HuH-7.5 (cell line): ENCODE measurements around the gene ASIC2.

ENCODE experiments used
- DNase-seq: peaks from one replicate; pipeline ENCODE4 v3.0.0; 2011; ENCODE audit warnings: low spot score

The ASIC2 gene

DNA sequence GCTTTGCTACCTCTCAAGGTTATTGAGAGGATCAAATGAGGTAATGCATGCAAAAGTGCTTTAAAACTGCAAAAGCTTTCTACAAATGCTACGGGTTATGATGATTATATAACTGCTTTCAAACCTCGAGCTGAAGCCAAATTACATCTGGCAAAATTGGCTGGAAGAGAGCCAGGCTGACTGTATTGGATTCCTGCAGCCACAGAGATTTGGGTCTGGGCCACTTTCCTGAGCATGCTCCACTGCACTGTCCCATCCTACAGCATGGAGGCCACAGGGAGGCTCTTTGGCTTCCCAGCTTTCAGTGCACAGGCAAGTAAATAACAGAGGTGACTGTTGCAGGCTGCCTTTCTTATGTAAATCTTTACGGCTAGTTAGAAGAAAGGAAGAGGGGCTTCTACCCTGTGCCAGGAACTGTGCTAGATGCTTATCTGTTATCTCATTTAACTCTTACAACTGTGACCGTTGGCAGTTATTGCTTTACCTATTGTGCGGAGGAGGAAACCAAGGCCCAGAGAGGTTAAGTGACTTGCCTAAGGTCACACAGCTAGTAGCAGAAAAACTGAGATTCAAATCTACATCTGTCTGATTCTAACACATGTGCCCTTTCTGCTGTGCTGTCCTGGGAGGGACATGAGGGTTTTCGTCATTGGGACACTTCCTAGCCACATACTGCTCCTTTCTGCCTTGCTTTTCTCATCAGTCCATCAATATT lies 179.7 kb downstream of the ASIC2 start:
- no peak for DNase-seq

DNA sequence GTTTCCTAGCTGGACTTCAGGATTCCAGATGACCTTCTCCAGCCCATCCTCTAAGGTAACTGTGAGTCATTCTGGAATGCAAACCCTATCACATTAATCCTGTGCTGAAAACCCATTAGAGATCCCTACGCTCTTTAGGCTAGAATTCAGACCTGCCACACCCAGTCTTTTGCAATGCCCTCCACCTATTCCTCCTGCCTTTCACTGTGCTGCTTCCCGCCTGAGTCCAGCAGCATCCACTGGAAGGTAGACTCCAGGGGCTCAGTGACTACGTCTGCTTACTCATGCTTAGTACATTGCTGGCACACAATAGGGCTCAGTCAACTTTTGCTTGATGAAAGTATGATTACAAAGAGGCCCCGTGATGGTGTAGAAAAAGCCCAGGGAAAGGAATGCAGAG lies 180.3 kb downstream of the ASIC2 start:
- DNase-seq = no peak

DNA sequence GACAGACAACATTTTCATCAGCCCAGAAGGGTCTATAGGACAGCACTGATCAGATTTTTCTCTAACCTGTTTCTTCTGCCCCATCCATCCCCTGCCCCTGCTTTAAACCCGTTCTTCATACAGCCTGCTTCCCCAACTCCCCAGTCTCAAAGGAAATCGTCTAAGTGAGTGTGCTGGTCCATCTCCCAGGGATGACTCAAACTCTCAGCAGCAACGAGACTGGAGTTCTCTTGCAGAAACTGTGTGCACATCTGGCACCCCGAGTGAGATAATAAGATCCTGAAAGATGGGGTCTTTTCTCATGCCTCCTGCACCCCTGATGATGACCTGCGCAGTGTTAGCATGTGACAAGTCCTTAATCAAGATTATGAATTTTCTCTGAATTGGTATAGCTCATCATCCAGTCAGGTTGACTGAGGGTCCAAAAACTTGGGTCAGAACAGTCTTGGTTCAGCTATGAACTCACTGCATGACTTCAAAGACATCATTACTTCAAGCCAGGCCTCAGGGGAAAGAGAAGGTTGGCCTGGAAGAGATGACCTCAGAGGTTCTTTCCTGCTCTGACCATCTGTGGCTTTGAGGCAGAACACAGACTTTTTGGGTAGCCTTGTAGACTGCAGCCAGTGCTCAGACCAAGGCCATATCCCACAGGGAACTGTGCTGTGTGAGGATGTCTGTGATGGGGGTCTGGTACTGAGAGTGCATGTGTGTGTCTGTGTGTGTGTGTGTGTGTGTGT lies 183.6 kb downstream of the ASIC2 start:
- DNase-seq = no peak

DNA sequence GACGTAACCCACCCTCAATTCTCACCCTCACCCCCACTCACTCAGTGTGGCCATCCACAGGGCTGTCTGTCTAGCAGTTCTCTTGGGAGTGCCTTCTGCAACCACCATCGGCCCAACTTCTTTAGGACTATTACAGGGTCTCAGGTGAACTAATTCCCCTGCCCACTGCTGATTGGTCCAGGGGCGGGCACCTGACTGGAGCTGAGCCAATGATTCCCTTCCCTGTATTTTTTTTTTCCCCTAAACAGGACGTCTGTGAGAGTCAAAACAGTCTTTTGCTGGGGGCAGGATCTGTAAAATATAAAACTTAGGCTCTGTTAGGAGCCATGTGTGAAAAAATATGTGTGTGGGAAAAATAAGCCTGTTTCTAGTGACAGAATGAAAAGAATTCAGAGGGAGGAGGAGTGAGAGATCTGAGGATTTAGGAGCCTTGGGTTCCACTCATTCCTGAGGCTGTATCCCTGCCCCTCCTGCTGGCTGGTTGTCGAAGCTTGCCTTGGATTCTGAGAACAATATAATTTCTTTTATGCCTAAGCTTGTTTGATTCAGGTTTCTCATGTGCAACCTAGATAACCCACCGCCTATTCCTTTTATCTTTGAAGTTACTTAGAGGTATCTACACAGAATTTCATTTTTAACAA lies 186.4 kb downstream of the ASIC2 start:
- no peak for DNase-seq

DNA sequence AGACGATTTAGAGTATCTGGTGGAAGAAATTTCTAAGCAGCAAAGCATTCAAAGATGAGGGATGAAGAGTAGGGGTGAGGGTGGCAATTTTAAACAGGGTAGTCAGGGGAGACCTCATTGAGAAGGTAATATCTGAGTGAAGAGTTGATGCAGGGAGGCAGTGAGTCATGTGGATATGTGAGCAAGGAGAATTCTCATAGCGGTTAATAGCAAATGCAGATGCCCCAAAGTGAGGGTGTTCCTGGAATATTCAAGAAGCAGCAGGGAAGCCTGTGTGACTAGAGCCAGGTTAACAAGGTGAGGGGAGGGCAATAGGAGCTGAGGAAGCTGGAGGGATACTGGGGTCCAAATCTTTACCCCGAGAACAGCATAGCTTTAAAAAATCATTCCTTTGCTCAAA lies 187.2 kb downstream of the ASIC2 start:
- DNase-seq = no peak

DNA sequence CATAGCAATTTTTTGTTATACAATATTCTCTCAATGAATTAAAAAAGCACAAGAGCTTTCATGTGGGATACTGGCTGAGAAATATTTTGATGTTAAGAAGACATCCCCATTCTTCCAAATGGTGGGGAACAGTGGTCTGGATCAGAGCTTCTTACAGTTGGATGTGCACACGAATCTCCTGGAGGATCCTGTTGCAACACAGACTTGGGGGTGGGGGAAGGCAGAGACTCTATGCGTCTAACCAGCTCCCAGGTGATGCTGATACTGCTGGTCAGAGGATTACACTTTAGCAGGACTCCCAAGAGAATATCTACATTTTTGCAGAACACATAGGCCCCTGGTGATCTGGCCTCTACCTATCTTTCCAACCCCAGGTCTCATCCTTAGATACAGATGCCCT lies 193.2 kb downstream of the ASIC2 start:
- DNase-seq = no peak

DNA sequence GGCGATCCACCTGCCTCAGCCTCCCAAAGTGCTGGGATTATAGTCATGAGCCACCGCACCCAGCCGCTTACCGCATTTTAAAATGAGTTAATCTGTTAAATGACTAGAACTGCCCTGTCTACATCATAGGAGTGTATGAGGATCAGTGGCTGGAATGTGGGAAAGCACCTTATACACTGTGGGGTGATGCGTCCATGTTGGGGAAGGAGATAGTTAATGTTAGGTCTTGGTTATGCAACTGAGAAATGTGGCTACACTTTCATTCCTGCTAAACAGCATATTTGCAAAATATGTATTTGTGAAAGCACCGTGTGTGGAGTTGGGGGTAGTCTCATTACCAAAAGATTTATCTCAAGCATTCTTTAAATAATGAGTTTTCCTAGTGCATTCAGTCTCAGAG lies 193.8 kb downstream of the ASIC2 start:
- DNase-seq = no peak

DNA sequence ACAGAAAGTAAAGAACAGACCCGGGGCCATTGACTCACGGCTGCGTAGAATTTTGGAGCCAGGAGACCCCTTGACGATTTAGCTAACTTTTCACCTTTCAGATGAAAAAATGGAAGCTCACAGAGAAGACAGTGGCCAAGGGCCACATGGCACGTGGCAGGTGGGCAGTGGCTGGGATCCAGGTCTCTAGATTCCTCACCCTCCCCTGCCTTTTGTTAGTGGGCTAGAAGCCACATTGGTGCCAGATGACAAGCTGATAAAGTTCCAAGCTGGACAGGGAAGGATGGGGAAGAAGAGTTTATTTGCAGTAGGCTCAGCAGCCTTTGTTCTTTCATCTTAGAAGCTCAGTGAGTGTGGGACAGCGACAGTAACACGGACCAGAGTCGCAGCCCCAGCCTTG lies 195.7 kb downstream of the ASIC2 start:
- DNase-seq = no peak

DNA sequence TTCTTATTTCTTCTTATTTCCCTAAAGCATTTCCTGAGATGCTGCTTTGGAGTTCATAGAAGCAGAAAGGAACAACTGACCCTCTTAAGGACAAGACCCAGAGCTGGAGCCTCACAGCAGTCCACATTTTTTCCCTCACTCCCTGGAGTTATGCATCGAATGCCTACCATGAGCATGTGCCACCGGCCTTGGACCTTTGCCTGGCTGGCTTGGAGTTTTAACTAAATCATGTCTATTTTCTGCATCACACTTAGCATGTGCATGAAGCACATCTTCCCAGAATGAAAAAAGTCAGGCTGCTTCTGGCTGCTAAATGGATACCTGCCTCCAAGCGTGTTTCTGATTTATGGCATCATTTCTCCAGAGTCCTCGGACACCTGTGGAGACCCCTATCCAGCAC lies 196.9 kb downstream of the ASIC2 start:
- no peak for DNase-seq

DNA sequence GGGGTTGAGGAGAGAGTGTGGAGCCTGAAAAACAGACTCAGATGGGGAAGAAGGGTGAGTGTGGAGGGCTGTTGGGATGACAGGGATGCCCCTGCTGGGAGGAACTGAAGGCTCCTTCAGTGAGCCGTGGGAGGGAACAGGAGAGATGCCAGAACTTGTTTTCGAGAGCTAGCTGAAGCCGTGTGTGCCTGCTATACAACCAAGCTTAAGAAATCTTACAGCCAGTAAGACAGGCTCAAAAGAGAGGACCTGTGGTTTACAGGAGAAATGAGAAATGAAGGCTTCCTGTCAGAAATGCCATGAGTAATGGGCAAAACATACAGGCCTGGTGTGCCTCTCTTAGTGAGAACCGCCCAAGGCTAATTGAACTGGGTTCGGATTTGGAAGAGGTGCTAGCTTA lies 201.8 kb downstream of the ASIC2 start:
- no peak for DNase-seq

DNA sequence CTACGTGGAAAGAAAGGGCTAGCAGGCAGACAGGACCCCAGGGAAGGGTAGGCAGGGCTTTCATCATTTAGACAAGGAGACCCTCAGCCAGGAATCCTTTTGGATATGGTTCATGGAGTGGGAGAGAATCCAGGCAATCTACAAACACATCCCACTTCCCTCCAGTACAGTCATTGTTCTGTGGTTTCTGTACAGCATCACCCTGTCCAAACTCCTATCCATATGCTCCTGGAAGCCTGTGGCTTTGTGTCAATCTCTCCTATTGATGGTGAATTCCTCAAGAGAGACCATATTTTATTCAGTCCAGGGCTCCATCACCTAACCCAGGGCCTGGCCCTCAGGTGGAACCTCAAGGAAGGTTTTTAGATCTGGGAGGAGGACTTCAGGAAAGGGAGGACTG lies 202.3 kb downstream of the ASIC2 start:
- DNase-seq = no peak

DNA sequence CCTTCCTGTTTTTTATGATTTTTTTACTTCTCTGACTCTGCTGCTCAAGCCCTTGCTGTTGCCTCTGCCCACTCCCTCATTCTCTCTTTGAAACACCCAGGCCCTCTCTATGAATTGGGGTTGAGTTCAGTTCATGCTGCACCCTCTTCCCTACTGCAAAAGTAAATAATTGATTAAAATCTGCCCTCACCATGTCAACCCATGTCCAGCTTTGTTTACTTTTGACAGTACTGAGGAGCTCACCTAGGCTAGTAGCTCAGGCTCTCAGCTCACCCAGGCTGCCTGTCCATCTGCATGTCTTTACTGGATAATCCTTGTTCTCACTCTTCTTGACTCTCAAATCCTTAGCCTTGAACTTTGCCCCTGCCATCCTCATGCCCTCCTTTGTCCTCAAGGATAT lies 206.2 kb downstream of the ASIC2 start:
- DNase-seq = no peak

DNA sequence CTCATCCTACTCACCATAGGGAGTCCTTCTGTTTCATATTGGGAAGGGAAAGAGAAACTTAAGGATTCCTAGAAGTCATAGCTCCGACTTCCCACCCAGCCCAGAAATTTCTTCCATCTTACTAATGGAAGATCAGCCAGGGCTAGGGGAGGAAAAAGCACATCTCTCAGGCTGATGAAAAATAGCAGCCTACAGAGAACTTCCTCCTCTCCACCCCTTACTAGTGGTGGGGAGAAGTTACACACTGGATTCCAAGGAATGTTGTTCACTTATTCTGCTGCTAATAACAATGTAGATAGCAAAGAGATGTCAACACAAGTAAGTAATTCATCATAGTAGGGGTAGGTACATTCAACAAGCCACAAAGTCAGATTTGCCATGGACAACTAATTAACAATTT lies 207.1 kb downstream of the ASIC2 start:
- no peak for DNase-seq

DNA sequence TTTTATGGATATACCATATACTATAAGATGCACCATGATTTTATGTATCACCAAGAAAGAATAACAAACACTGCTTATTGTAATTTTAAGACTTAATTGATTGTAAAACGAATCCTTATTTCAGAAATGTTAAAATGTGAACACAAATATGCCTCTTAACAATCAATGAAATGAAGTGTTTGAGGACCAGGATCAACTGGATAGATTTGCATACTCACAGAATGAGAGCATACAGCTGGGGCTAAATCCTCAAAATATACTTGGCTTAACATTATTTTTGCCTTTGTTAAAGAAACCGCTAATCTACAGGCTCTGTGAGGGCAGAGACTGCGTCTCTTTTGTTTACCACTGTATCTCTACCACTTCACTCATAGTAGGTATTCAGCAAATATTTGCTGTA lies 207.8 kb downstream of the ASIC2 start:
- no peak for DNase-seq

DNA sequence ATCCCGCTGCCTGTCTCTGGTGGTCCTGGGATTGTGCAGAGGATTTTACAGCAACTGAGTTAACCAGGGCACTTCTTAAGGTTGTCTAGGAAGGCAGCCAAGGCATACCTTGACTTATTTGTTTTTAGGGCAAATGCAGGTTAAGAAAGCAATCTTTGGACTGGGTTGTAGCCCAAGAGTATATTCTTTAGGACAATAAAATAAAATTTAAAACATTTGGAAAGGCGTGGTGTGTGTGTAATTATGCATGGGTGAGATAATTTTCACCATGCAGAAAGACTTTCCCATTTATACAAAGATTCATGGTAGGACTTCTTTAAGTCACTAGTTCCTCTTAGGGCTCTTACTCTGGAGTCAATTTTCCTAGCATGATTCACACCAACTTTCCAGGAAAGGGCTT lies 208.3 kb downstream of the ASIC2 start:
- DNase-seq = no peak

DNA sequence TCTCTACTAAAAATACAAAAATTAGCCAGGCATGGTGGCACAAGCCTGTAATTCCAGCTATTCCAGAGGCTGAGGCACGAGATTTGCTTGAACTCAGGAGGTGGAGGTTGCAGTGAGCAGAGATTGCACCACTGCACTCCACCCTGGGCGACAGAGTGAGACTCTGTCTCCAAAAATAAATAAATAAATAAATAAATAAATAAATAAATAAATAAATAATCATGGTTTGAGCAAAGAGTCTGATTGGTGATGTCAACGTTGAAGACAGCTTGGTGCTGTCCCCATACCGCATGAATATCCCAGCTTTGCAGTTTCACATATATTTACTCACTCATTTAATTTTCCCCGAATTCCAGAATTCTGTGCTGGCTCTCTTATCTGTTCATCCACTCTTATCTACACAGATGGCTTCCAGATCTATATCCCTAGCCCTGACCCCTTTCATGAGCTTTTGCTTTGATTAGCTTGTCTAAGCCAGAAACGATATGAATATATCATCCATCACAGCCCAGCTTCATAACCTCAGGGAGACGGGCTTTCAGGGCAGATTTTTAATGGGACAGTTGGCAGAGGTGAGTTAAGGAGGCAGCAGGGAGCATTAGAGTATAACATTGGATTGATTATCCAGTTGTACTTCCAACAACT lies 210.4 kb downstream of the ASIC2 start:
- DNase-seq = no peak

DNA sequence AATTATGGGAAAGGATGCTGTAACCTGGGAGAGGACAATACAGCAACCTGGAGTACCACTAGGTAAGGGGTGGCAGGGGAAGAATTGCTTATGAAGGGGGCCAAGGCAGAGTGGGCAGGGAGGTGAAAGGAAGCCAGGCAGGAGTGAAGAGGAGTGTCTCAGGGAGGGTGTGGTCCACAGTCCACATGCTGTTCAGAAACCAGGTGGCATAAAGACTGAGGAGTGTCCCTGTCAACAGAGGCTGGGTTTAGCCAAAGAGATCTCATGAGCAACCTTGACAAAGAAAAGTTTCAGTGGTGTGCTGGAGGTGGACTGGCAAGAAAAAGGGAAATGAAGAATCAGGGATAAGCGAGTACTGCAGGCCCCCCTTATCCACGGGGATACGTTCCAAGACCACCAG lies 213.0 kb downstream of the ASIC2 start:
- no peak for DNase-seq

DNA sequence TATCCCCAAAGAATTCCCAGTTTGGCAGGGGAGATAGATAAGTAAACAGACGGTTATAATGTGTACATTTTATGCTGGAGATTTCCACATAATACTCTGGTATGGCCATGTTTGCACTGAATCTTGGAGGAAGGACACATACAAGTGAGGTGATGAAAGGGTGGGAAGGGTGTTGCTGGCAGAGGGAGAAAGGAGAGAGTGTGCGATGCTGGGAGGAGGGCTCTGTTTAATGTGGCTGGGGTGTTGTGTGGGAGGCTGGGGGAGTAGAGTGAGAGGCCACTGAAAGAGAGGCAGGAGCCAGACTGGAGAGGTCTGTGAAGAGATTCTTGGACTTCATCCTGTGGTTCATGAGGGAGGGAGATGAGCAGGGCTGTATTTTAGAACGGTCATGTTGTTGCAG lies 213.9 kb downstream of the ASIC2 start:
- no peak for DNase-seq

DNA sequence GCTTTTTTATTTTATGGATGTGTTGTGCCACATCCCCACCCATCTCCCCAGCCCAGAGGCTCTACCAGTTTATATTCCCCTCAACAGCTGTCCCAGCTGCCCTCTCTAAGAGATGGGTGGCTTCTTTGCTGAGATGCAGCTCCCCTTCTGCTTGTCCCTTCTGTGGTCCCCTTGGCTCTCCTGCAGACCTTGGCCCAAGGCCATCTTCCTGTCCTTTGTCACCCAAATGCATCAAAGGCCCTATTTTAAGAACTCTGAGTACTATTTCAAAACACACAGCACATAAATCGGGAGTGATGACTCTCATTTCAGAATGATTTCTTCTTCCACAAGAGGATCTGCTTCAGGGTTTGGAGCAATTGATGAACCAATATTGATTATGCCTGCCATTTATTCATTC lies 216.1 kb downstream of the ASIC2 start:
- no peak for DNase-seq

DNA sequence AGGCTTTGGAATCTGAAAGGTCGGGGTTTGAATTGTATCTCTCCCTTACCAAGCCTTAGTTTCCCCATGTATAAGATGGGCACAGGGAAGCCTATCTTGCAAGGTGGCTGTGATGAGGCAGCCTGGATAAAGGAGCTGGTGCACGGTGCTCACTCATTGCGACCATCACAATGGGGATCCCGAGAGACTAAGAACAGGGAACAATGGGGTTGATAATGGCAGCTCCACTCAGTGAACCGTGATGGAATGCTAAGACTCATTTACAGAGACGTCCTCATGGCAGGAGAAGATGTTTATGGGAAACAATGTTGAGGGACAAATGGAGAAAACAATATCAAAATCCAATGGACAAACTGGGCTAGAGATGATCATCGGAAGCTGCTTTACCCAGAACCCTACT lies 219.7 kb downstream of the ASIC2 start:
- no peak for DNase-seq

DNA sequence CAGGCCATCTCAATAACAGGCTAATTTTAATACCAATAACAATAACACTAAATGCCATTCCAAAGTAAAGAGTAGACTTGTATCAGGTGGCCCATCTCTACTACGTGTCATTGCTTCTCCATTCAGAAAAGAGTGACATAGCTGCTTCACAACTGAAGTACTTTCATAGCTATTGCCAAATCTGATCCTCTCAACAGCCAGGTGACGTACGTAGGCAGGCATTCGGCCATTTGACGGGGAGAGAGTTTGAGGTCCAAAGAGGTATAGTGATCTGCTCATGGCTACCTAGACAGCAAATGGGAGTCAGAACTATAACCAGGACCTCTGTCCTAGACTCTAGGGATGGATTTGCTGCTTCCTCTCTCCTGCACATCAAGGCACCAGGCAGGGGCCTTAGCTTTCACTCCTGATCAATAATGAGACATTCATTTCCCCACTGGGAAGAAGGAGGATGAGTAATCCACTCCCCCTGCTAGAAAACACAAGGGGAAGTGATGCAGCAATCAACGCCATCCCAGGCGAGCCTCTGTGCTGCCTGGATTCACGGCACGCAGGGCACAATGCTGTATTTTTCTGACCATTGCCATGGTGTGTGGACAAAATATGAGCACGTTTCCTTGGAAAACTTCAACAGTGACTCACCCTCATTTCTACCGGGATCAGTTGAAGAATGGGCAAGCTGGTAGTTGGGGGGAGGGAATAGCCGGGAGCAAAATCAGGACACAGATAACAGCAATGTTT lies 220.5 kb downstream of the ASIC2 start:
- DNase-seq = no peak

DNA sequence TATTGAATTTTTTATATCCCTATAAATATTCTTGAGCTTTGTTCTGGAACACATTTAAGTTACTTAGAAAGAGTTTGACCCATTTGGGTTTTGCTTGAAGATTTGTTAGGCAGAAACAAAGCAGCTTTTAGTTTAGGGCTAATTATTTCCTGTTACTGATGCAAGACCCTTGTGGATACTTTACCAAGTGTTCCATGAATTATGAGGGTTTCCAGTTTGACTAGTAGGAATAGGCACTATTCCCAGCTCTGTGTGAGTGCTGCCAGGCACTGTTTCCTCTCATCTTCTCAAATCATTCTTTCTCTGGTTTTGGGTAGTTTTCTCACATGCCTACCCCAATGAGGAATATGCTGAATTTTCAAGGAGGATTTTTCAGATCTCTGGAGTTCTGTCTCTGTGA lies 221.4 kb downstream of the ASIC2 start:
- DNase-seq = no peak
